Fibroblast of the aortic adventitia (primary cell): Measurements from ENCODE around the gene ZFAND2A. TPM values are rescaled to one million over a fixed set of nuclear protein-coding genes. Genes with fewer than 3 reads are reported as not detected.
"Not testable (repeated sequence)": the region's sequence is repeated elsewhere in the genome, so short reads cannot be mapped to it uniquely, and the experiment has no call there.

ENCODE experiments used
- DNase-seq: peaks from one replicate; pipeline ENCODE4 v3.0.0-alpha.2; 2010; ENCODE audit warnings: low read depth
- H3K4me3 ChIP-seq: 2 replicates; pipeline ENCODE4 v1.5.1; 2011; ENCODE audit warnings: low read depth, mild to moderate bottlenecking, control low read depth, low read length, moderate library complexity
- total RNA-seq: library from RNA; depleted of rRNA; stranded (reverse); fragments of >200 nt; gene quantifications from 2 replicates; pipeline ENCODE4 v1.2.3, GENCODE V29; 2012; ENCODE audit warnings: low replicate concordance
- TF ChIP-seq, protein P1 (sequence below): IDR thresholded peaks from 2 replicates; pipeline ENCODE4 v1.5.1; 2011; ENCODE audit warnings: mild to moderate bottlenecking, low read length, control low read depth, inconsistent platforms; ENCODE audit not compliant: insufficient read depth

The ZFAND2A gene
- total RNA-seq, 1 donor: 14.6 TPM

DNA sequence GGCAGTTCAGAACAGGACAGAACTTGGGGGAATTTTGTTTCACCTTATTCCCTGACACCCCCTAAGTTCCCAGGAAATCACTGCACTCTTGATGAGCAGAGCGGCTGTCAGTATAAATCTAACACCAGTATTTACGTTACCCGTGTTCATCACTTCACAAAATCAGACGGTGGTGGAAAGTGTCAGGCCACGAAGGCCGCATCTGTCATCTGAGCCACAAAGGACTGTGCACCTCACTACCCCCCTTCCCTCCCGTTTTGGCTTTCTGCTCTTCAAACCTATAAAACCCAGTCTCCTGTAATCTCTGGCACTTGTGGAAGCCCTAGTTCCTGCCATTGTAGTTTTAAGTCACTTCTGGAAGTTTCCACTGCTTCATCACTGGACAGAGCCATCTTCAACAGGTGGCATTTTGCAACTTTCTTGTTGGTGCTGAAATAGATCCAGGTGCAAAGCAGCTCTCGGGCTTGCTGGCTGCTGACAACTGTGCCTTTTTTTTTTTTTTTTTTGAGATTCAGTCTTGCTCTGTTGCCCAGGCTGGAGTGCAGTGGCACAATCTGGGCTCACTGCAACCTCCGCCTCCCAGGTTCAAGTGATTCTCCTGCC is 9.5 kb downstream of the ZFAND2A start:
- DNase-seq: no peak
- TF ChIP-seq, protein P1, sequence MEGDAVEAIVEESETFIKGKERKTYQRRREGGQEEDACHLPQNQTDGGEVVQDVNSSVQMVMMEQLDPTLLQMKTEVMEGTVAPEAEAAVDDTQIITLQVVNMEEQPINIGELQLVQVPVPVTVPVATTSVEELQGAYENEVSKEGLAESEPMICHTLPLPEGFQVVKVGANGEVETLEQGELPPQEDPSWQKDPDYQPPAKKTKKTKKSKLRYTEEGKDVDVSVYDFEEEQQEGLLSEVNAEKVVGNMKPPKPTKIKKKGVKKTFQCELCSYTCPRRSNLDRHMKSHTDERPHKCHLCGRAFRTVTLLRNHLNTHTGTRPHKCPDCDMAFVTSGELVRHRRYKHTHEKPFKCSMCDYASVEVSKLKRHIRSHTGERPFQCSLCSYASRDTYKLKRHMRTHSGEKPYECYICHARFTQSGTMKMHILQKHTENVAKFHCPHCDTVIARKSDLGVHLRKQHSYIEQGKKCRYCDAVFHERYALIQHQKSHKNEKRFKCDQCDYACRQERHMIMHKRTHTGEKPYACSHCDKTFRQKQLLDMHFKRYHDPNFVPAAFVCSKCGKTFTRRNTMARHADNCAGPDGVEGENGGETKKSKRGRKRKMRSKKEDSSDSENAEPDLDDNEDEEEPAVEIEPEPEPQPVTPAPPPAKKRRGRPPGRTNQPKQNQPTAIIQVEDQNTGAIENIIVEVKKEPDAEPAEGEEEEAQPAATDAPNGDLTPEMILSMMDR: no peak
- no peak overlapping the region for H3K4me3 ChIP-seq

DNA sequence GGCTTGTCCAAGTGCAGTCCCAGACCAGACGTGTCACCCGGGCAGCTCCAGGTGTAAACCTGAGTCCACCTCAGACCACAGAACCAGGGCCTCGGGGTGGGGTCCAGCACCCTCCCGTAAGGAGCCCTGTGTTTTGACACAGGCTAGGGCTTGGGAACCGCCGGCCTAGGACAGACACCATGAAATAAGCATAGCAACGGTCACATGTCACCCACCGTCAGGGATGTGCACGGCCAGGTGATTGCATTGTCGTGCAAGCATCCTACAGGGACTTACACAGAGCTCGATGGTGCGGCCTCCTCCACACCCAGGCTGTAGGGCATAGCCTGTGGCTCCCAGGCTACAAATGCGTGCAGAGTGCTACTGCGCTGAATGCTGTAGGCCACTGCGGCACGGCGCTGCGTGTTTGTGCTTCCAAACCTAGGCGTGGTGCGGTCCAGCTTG is 10.6 kb downstream of the ZFAND2A start:
- H3K4me3 ChIP-seq: no peak overlapping the region
- TF ChIP-seq, protein P1: no peak
- DNase-seq: no peak

DNA sequence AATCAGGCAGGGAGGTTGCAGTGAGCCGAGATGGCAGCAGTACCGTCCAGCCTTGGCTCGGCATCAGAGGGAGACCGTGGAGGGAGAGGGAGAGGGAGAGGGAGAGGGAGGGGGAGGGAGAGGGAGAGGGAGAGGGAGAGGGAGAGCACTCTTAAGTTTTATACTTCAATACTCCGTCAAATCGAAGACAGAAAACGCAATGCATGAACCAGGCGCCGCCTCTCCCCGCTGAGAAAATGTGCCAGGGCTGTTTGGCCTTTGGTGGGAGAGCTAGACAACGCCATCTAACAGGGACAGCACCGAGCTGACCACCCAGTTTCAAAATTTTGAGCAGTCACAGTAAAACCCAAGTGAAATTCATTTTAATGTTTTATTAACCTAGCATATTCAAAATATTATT is 12.1 kb downstream of the ZFAND2A start:
- DNase-seq, H3K4me3 ChIP-seq: not testable (repeated sequence)

DNA sequence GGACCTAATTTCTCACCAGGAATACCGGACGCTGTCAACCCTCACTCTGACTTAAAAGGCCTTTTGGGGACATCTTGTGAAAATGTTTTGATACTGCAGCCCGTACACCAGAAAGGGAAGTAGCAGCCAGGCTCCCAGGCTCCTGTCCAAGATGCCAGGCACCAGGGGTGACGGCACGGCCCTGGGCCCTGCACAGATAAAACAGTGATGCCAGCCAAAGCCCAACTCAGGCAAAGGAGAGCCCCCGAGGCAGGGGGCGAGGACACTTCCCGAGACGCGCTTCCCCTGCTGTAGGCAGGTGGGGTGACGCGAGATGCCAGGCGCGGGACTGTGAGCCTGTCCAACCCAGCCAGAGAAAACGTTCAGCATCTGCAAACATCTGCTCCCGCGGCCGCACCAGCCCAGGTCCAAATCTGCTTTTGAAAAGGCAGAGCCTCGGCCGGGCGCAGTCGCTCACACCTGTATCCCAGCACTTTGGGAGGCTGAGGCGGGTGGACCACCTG is 15.7 kb downstream of the ZFAND2A start:
- no peak overlapping the region for H3K4me3 ChIP-seq
- TF ChIP-seq, protein P1: no peak
- DNase-seq: peak; percentile 31

DNA sequence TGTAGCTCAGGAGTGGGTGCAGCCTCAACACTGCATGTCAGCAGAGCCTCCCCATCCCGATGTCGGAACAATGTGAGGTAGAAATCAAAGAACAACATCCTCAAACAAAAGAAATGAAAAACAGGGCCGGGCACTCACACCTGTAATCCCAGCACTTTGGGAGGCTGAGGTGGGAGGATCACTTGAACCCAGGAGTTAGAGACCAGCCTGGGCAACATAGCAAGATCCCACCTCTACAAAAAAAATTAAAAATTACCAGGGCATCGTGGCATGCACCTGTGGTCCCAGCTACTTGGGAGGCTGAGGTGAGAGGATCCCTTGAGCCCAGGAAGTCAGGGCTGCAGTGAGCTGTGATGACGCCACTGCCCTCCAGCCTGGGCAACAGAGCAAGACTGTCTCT is 17.0 kb downstream of the ZFAND2A start:
- H3K4me3 ChIP-seq, DNase-seq: not testable (repeated sequence)

DNA sequence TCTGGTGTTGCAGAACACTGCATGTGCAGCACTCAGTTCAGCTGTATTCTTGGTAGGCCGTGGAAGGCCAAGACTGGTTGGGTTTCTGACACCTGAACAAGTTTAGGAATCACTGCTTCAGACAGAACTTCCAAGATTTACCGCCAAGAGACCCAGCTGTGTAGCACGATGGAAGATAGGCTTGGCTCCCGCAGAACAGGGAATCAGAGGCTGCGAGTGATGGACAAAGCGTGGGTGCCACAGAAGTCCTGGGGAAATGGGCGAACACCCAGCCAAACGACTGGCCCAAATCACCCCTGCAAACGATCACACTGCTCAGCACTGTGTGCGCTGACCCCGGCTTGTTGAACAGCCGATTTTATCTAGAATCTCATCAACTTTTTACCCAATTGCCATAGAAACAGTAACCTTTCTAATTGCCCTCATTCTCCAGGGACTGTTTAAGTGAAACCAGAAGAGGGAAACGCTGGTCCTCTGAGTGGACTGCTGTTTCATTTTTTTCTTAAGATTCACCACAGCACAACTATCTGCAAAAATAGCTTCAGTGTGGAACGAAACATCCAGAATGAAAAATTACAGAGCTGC is 17.9 kb downstream of the ZFAND2A start:
- no peak overlapping the region for H3K4me3 ChIP-seq
- TF ChIP-seq, protein P1: no peak
- DNase-seq: no peak

DNA sequence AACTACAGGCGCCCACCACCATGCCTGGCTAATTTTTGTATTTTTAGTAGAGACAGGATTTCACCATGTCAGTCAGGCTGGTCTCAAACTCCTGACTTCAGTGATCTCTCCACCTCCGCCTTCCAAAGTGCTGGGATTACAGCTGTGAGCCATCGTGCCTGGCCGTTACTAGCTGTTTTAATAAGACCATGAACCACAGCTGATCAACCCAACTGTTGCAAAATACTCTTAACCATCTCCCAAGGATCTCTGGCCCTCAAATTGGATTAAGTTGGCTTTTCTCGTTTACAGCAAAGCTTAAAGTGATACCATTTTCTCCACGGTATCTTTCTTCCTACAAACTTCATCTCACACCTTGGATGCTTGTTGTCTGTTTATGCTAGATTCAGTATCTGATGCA is 18.3 kb downstream of the ZFAND2A start:
- TF ChIP-seq, protein P1: no peak
- H3K4me3 ChIP-seq: no peak overlapping the region
- no peak for DNase-seq
